ENCODE measurements around the gene RBFOX1.

The RBFOX1 gene

DNA sequence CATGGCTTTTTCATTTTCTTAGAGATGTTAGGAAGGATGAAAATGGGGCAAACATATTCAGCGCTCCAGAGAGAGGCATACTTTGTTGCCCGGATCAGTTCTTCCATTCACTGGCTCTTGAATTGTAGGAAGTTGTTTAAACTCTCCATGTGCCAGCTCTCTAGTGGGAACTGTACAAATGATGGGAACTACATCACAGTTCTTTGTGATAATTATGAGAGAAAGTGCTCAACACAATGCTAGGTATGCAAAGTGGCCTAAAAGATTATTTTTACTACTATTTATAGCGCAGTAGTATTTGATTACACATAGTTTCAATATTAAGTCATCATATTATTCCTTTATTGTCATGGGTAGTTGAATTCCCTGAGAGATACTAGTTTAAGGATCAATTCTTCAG is 268.5 kb downstream of the RBFOX1 start:
- Mint-ChIP-seq H3K4me3 (no peak overlapping the region), H3K4me1 (ENCODE audit: low read depth) (no peaks in the 10 kb centered on the region), H3K36me3 (ENCODE audit: low read depth) (no peaks in the 10 kb centered on the region), H3K27me3 (ENCODE audit: low read depth) (no peaks in the 10 kb centered on the region), H3K9me3 (peaks cover 42% of the 10 kb centered on the region), H3K27ac (no peak overlapping the region)

GRCh38 chr16:7602291-7602950 is 269.8 kb downstream of the RBFOX1 start:
- H3K27me3 Mint-ChIP-seq (ENCODE audit: low read depth): no peaks in the 10 kb centered on the region
- H3K36me3 Mint-ChIP-seq (ENCODE audit: low read depth): no peaks in the 10 kb centered on the region
- no peak overlapping the region for H3K4me3 Mint-ChIP-seq
- no peak overlapping the region for H3K27ac Mint-ChIP-seq
- H3K4me1 Mint-ChIP-seq (ENCODE audit: low read depth): no peaks in the 10 kb centered on the region
- peaks cover 45% of the 10 kb centered on the region for H3K9me3 Mint-ChIP-seq

- peaks cover 41% of the 10 kb centered on the region for H3K9me3 Mint-ChIP-seq
- no peak overlapping the region for H3K4me3 Mint-ChIP-seq
- H3K27ac Mint-ChIP-seq: no peak overlapping the region
- no peaks in the 10 kb centered on the region for H3K36me3 Mint-ChIP-seq (ENCODE audit: low read depth)
- H3K4me1 Mint-ChIP-seq (ENCODE audit: low read depth): no peaks in the 10 kb centered on the region
- no peaks in the 10 kb centered on the region for H3K27me3 Mint-ChIP-seq (ENCODE audit: low read depth)
These were observed 273.2 kb downstream of the RBFOX1 start for GRCh38 chr16:7605812-7606211.

GRCh38 chr16:7612671-7613070 is 280.0 kb downstream of the RBFOX1 start:
- Mint-ChIP-seq H3K4me1 (ENCODE audit: low read depth) (no peaks in the 10 kb centered on the region), H3K27ac (no peak overlapping the region), H3K36me3 (ENCODE audit: low read depth) (no peaks in the 10 kb centered on the region), H3K4me3 (no peak overlapping the region), H3K27me3 (ENCODE audit: low read depth) (no peaks in the 10 kb centered on the region), H3K9me3 (peaks cover 29% of the 10 kb centered on the region)

- no peaks in the 10 kb centered on the region for H3K27me3 Mint-ChIP-seq (ENCODE audit: low read depth)
- no peak overlapping the region for H3K27ac Mint-ChIP-seq
- no peak overlapping the region for H3K4me3 Mint-ChIP-seq
- H3K4me1 Mint-ChIP-seq (ENCODE audit: low read depth): no peaks in the 10 kb centered on the region
- H3K36me3 Mint-ChIP-seq (ENCODE audit: low read depth): no peaks in the 10 kb centered on the region
- H3K9me3 Mint-ChIP-seq: peaks cover 29% of the 10 kb centered on the region
These were observed 280.9 kb downstream of the RBFOX1 start for GRCh38 chr16:7613518-7613917.

DNA sequence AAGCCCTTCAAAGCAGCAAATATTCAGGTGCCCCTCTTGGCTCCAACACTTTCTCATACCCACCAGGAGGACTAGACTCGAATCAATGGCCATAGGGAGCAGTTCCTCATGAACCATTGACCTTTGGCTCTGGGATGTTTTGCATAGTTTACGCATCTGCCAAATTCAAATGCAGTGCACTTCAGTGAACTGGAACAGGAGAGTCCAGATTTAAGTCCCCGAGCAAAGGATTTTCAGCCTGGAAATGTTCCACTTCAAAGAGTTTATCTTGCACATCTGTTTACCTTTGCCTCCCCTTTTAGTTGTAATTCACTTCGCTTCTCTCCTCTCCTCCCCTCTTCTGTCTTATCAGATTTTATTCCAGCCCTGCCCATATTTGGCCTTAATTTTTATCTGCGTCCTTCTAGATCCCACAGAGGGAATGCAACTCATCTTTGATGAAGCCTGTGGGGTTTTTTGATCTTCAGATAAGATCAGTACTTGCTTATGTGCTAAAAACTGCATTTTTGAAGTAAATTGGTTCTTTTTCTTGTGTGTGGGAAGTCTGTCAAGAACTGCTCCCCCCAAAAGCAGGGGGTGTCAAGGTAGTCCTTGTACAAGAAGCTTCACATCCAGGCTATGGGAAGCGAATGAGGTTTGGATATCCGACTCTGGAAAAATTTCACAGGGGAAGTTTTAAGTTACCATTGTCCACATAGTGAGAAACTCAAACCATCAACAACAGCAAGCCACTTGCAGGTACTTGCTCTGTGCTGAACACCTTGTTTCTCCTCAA is 281.6 kb downstream of the RBFOX1 start:
- Mint-ChIP-seq H3K27ac (no peak overlapping the region), H3K4me1 (ENCODE audit: low read depth) (no peaks in the 10 kb centered on the region), H3K9me3 (peaks cover 25% of the 10 kb centered on the region), H3K36me3 (ENCODE audit: low read depth) (no peaks in the 10 kb centered on the region), H3K27me3 (ENCODE audit: low read depth) (no peaks in the 10 kb centered on the region), H3K4me3 (no peak overlapping the region)

GRCh38 chr16:7615565-7615964 is 282.9 kb downstream of the RBFOX1 start:
- H3K9me3 Mint-ChIP-seq: peaks cover 27% of the 10 kb centered on the region
- H3K36me3 Mint-ChIP-seq (ENCODE audit: low read depth): no peaks in the 10 kb centered on the region

DNA sequence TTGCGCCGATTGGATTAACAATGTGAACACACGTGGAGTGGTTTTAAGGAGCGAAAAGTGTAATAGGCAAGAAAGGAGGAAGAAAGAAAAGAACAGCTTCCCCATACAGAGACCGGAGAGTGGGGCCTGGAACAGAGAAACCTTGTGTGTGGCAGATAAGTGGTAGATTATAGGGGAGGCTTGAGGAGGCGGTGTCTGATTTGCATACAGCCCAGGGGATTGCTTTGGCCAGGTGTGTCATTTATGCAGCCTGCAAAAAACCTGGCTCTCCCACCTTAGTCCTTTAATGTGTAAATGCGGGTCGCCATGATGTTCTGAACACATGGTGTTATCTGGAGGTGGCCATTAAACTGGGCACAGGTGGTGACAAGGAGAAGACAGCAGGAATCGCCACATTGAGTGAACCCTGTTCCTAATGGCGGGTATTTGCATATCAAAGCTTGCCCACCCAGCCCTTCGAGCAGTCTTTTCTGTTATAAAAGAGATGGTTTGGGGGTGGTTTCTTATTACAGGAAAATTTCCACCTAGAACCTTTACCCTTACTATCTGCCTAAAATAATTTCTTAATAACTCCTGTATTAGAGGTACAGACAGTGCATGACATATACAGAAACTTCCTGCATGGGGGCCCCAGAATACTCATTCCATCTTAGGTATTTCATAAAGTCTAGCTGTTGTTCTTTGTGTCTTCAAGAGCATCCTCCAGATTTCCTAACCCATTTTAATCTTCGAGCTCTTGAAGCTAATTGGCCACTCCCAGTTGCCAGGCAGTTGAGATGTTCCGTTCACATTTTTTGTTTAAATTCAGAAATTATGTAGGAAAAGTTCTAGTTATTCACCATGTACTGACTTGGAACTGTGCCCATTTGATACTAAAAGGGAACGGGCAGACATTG is 292.5 kb downstream of the RBFOX1 start:
- no peaks in the 10 kb centered on the region for H3K36me3 Mint-ChIP-seq (ENCODE audit: low read depth)
- H3K4me1 Mint-ChIP-seq (ENCODE audit: low read depth): no peaks in the 10 kb centered on the region
- H3K4me3 Mint-ChIP-seq: no peak overlapping the region
- peaks cover 36% of the 10 kb centered on the region for H3K9me3 Mint-ChIP-seq
- no peak overlapping the region for H3K27ac Mint-ChIP-seq
- no peaks in the 10 kb centered on the region for H3K27me3 Mint-ChIP-seq (ENCODE audit: low read depth)

More at GRCh38 chr16:7615565-7615964, 282.9 kb downstream of the RBFOX1 start:
- Mint-ChIP-seq H3K27me3 (ENCODE audit: low read depth) (no peaks in the 10 kb centered on the region), H3K4me3 (no peak overlapping the region), H3K27ac (no peak overlapping the region), H3K4me1 (ENCODE audit: low read depth) (no peaks in the 10 kb centered on the region)

GRCh38 chr16:7628981-7629380 is 296.3 kb downstream of the RBFOX1 start:
- no peaks in the 10 kb centered on the region for H3K27me3 Mint-ChIP-seq (ENCODE audit: low read depth)
- no peak overlapping the region for H3K4me3 Mint-ChIP-seq
- H3K4me1 Mint-ChIP-seq (ENCODE audit: low read depth): no peaks in the 10 kb centered on the region
- peaks cover 39% of the 10 kb centered on the region for H3K9me3 Mint-ChIP-seq
- no peaks in the 10 kb centered on the region for H3K36me3 Mint-ChIP-seq (ENCODE audit: low read depth)
- H3K27ac Mint-ChIP-seq: no peak overlapping the region

- Mint-ChIP-seq H3K27me3 (ENCODE audit: low read depth) (no peaks in the 10 kb centered on the region), H3K9me3 (peaks cover 43% of the 10 kb centered on the region), H3K27ac (no peak overlapping the region), H3K4me3 (no peak overlapping the region), H3K4me1 (ENCODE audit: low read depth) (no peaks in the 10 kb centered on the region), H3K36me3 (ENCODE audit: low read depth) (no peaks in the 10 kb centered on the region)
These were observed 296.9 kb downstream of the RBFOX1 start for GRCh38 chr16:7629571-7629970.

- H3K27me3 Mint-ChIP-seq (ENCODE audit: low read depth): no peaks in the 10 kb centered on the region
- peaks cover 53% of the 10 kb centered on the region for H3K9me3 Mint-ChIP-seq
- H3K36me3 Mint-ChIP-seq (ENCODE audit: low read depth): no peaks in the 10 kb centered on the region
- H3K27ac Mint-ChIP-seq: no peak overlapping the region
- H3K4me3 Mint-ChIP-seq: no peak overlapping the region
- H3K4me1 Mint-ChIP-seq (ENCODE audit: low read depth): no peaks in the 10 kb centered on the region
These were observed 304.8 kb downstream of the RBFOX1 start for GRCh38 chr16:7637446-7637845.

DNA sequence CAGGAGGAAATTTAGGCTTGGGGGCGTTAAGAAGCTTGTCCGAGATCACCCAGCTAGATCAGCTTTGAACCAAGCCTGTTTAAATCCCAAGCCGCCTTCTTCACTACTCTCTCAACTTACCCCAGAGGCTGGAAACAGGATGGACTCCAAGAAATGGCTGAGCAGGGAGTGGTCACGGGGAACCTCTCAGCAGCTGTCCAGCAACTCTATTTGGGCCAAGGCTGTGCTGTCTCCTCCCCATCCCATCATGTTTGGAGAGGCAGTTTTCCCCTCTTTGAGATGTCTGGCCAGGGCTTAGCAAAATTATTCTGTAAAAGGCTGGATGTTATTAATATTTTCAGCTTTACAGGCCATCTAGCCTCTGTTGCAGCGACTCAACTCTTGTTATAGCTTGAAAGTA is 305.7 kb downstream of the RBFOX1 start:
- no peaks in the 10 kb centered on the region for H3K36me3 Mint-ChIP-seq (ENCODE audit: low read depth)
- H3K9me3 Mint-ChIP-seq: peaks cover 57% of the 10 kb centered on the region
- H3K4me3 Mint-ChIP-seq: no peak overlapping the region
- H3K4me1 Mint-ChIP-seq (ENCODE audit: low read depth): no peaks in the 10 kb centered on the region
- no peaks in the 10 kb centered on the region for H3K27me3 Mint-ChIP-seq (ENCODE audit: low read depth)
- H3K27ac Mint-ChIP-seq: no peak overlapping the region

DNA sequence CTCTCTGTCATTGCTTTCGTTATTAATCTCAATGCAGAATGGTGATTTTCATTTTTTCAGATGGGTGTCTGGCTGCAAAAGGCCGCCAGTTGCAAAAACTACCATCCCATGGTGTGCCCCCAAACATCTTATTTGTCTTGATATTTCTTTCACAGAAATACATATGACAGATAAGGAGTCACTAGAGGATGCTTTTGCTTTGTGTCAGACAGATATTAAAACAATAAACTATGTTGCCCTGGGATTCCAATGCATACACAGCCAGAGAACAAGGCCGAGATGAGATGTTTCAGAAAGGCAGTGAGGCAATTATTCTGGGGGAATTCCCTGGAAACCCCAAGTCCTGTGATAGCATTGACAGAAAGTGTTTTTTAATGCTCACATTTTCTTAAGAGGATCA is 307.7 kb downstream of the RBFOX1 start:
- no peak overlapping the region for H3K4me3 Mint-ChIP-seq
- H3K36me3 Mint-ChIP-seq (ENCODE audit: low read depth): no peaks in the 10 kb centered on the region
- no peaks in the 10 kb centered on the region for H3K4me1 Mint-ChIP-seq (ENCODE audit: low read depth)
- H3K9me3 Mint-ChIP-seq: peaks cover 47% of the 10 kb centered on the region
- no peaks in the 10 kb centered on the region for H3K27me3 Mint-ChIP-seq (ENCODE audit: low read depth)
- H3K27ac Mint-ChIP-seq: no peak overlapping the region

DNA sequence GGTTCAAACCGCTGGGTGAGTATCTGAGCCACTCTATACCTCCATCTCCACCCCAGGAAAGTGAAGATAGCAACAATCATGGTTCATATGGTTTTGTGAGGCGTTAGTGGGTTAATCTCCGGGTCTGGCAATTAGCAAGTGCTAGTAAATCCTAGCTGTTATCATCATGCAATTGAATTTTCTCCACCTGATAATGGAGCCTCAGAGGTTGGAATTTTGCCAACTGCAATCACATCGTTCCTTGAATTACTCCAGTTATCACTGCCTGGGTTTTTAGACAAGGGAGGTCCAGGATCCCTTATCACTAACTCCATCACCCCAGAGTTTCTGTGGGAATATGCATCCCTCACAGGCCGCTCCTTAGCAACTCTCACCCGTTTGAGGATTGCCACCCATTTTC is 311.5 kb downstream of the RBFOX1 start:
- no peak overlapping the region for H3K27ac Mint-ChIP-seq
- no peaks in the 10 kb centered on the region for H3K27me3 Mint-ChIP-seq (ENCODE audit: low read depth)
- no peaks in the 10 kb centered on the region for H3K4me1 Mint-ChIP-seq (ENCODE audit: low read depth)
- no peak overlapping the region for H3K4me3 Mint-ChIP-seq
- no peaks in the 10 kb centered on the region for H3K36me3 Mint-ChIP-seq (ENCODE audit: low read depth)
- peaks cover 44% of the 10 kb centered on the region for H3K9me3 Mint-ChIP-seq

Measured in T-helper 1 cell treated with Interleukin-12 subunit alpha and Interleukin-12 subunit beta and Interleukin-4 antibody, amounts not matched to agents 30 μg/mL and 1 μg/mL, for 36 hours (primary cell).